Body of pancreas (tissue), 4 donors: ENCODE results near the gene SMARCB1. TPM values are rescaled to one million over a fixed set of nuclear protein-coding genes. Genes with fewer than 3 reads are reported as not detected.

Experiments used
- ATAC-seq: fragments of 150-250 bp; one replicate; pipeline ENCODE4 v1.9.1; 2016
- DNase-seq, 4 donors: peaks; one replicate each; pipeline ENCODE4 v3.0.0-alpha.2; 2019
- H3K27ac ChIP-seq, 4 donors: fragments of 200-600 bp; sonication (generic); 1 replicate in 3 of 4; 2 replicates in 1 of 4; pipeline versions ENCODE4 v1.5.1 to v1.6.1; 2016 to 2019; ENCODE audit warnings: mild to moderate bottlenecking in 1 of 4, mixed read lengths in 1 of 4, moderate library complexity in 1 of 4
- H3K27me3 ChIP-seq, 2 donors: fragments of 200-600 bp; sonication (generic); one replicate each; pipeline ENCODE4 v1.6.0; 2016; ENCODE audit warnings: mild to moderate bottlenecking in 1 of 2
- H3K36me3 ChIP-seq, 2 donors: fragments of 200-600 bp; sonication (generic); replicated peaks in 1 of 2; 2 replicates each; pipeline ENCODE4 v1.5.1; 2016; ENCODE audit warnings: low read depth in 2 of 2; ENCODE audit not compliant: insufficient read depth in 1 of 2
- H3K4me1 ChIP-seq: fragments of 200-600 bp; sonication (generic); one replicate; pipeline ENCODE4 v1.6.0; 2016
- H3K4me3 ChIP-seq, 2 donors: fragments of 200-600 bp; sonication (generic); 1 replicate in 1 of 2; 2 replicates in 1 of 2; pipeline ENCODE4 v1.5.1; 2016 to 2019
- H3K9me3 ChIP-seq, 3 donors: fragments of 200-600 bp; sonication (generic); 1 replicate in 2 of 3; 2 replicates in 1 of 3; pipeline ENCODE4 v1.5.1; 2016
- CTCF ChIP-seq, 7 experiments: fragments of 450-650 bp in 4 of 7; fragments of 200-600 bp in 3 of 7; sonication (generic) in 3 of 7; IDR thresholded peaks; one replicate each; pipeline ENCODE4 v1.5.1; 2016 to 2019; ENCODE audit warnings: antibody characterized with exemption in 7 of 7
- POLR2A ChIP-seq, 3 donors: fragments of 450-650 bp; IDR thresholded peaks; one replicate each; pipeline ENCODE4 v1.6.1; 2016; ENCODE audit warnings: antibody characterized with exemption in 3 of 3, mild to moderate bottlenecking in 2 of 3
- WGBS, 2 donors: methylation state at CpG; one replicate each; pipeline ENCODE4 v1.1.5; 2017; 5-methylcytosine and 5-hydroxymethylcytosine counted together
- intact Hi-C: fragments of 100-400 bp; cut with DNase I; formaldehyde crosslinking; loops from one replicate; pipeline ENCODE4 v1.15.1; 2023
- total RNA-seq, 2 donors: library from RNA; depleted of rRNA; stranded (reverse); fragments of >200 nt; gene quantifications; one replicate each; pipeline ENCODE4 v1.1.0, GENCODE V29; 2016

Gene SMARCB1
- total RNA-seq, 2 donors from 2014 or later: 40.2 to 119 TPM

- Histone ChIP-seq H3K9me3 (no peaks in the 10 kb centered on the region), H3K4me1 (peaks cover 15% of the 10 kb centered on the region), H3K4me3 (no peak overlapping the region), H3K27me3 (no peaks in the 10 kb centered on the region), H3K36me3 (no peaks in the 10 kb centered on the region), H3K27ac (no peak overlapping the region)
- 81 to 83% methylated on average over 6 to 7 of the region's 7 CpGs for WGBS, 2 donors
- TF ChIP-seq CTCF (IDR thresholded peaks at IDR 0.05): no peak
- no peak for TF ChIP-seq POLR2A (IDR thresholded peaks at IDR 0.05)
- intact Hi-C loops: loop anchor here (5.0 to 10.0 kb wide), 2 partner anchors 84 to 311 kb away; partner anchors contain the start of gene C22orf15
- no peak for ATAC-seq
- DNase-seq: no peak
These were observed 59.3 kb downstream of the SMARCB1 start for GRCh38 chr22:23846081-23846469.

- ATAC-seq (no peak), DNase-seq (no peak)
- Histone ChIP-seq H3K27me3 (no peaks in the 10 kb centered on the region), H3K4me1 (peaks cover 15% of the 10 kb centered on the region), H3K36me3 (no peaks in the 10 kb centered on the region), H3K4me3 (no peak overlapping the region), H3K9me3 (no peaks in the 10 kb centered on the region), H3K27ac (no peak overlapping the region)
- TF ChIP-seq CTCF (IDR thresholded peaks at IDR 0.05): no peak
- no peak for TF ChIP-seq POLR2A (IDR thresholded peaks at IDR 0.05)
- WGBS, 2 donors: 83 to 88% methylated on average over 15 to 18 of the region's 18 CpGs
- intact Hi-C loops: loop anchor here (5.0 to 10.0 kb wide), 2 partner anchors 85 to 313 kb away; partner anchors contain the start of gene C22orf15
These were observed 60.6 kb downstream of the SMARCB1 start for GRCh38 chr22:23847310-23847920.

GRCh38 chr22:23847991-23848864, 61.5 kb downstream of the SMARCB1 start:
- TF ChIP-seq CTCF (IDR thresholded peaks at IDR 0.05) (no peak), POLR2A (IDR thresholded peaks at IDR 0.05) (no peak)
- DNase-seq: no peak
- intact Hi-C loops: loop anchor here (5.0 to 10.0 kb wide), 2 partner anchors 86 to 313 kb away; partner anchors contain the start of gene C22orf15

DNA sequence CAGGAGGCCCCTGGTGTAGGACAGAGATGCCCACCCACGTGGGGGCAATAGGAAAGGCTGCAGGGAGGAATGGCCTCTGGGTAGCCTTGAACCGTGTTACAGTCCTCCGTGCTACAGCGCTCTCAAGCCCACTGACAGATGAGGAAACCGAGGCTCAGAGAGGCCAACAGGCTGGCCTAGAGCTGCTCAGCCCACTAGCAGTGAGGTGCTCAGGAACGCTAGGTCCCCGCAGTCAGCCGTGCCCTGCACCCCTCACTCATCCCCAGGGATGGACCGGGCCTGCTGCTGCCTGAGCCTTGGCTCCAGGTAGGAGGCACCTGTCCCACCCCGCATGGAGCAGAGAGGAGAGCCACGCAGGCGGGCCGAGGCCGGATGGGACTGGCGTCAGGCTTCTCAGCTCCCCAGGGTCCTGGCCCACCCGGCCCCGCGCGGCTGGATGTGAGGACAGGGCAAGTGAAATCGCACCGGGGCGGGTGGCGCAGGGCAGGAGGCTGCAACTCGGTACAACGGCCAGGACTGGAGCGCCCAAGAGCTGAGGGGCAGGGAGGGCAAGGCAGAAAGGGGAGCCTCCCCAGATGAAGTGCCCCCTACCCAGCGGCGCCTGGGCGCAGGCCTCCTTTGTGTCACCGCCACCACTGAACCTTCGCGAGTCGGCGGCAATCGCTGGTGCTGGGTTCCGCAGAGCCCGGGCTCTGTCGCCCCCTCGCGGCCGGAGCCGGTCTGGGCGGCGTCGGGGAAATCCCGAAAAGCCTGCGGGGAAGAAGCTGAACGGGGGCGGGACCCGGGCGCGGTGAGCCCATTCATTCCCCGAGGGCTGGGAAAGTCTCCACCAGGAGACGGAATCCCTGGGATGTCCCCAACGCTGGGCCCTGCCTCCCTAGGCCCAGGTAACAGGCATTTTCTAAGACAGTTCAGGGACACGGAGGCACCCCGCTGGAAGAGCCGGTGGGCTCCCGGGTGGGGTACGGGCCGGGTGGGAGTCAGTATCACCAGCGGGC, 62.5 kb downstream of the SMARCB1 start:
- no peak for TF ChIP-seq POLR2A (IDR thresholded peaks at IDR 0.05)
- peak; percentile 94 to 98 (median 97) for TF ChIP-seq CTCF (IDR thresholded peaks at IDR 0.05)
- ATAC-seq (peak; percentile 89), DNase-seq (peak; percentile 81 to 90 (median 88))
- WGBS, 2 donors: 18 to 34% methylated on average over 28 to 58 of the region's 62 CpGs
- Histone ChIP-seq H3K9me3 (no peaks in the 10 kb centered on the region), H3K27ac (peak overlapping the region in 1 of 4 donors; percentile 9), H3K4me3 (no peak overlapping the region), H3K4me1 (peaks cover 15% of the 10 kb centered on the region), H3K36me3 (no peaks in the 10 kb centered on the region), H3K27me3 (no peaks in the 10 kb centered on the region)
- intact Hi-C loops: loop anchor here (5.0 to 10.0 kb wide), 2 partner anchors 87 to 315 kb away; partner anchors contain the start of gene C22orf15

More at GRCh38 chr22:23847991-23848864, 61.5 kb downstream of the SMARCB1 start:
- ATAC-seq: no peak
- Histone ChIP-seq H3K27ac (no peak overlapping the region), H3K27me3 (no peaks in the 10 kb centered on the region), H3K4me3 (no peak overlapping the region), H3K9me3 (no peaks in the 10 kb centered on the region), H3K4me1 (peaks cover 15% of the 10 kb centered on the region), H3K36me3 (no peaks in the 10 kb centered on the region)
- WGBS, 2 donors: 79 to 80% methylated on average over 16 to 24 of the region's 24 CpGs
